GM12878 (cell line): Measurements from ENCODE around the gene HMOX1. TPM values are rescaled to one million over a fixed set of nuclear protein-coding genes. Genes with fewer than 3 reads are reported as not detected.
A peak's percentile ranks its signal among the peaks of the same experiment; 100 is the strongest.

ENCODE experiments used
- ATAC-seq: fragments of 200-7000 bp; cut with Tn5 transposase; 3 replicates; pipeline ENCODE4 v1.9.1; 2020; ENCODE audit warnings: mild to moderate bottlenecking, moderate library complexity
- BruUV-seq: library from RNA; stranded (reverse); fragments of 400-500 nt; replicated peaks from 2 replicates; lab custom pipeline; 2021; lab: Mats Ljungman, UMichigan
- CTCF ChIA-PET: fragments of 300-600 bp; sonication (Branson Sonifier 250); formaldehyde crosslinking; extraction: SDS; loops from one replicate; lab custom pipeline; 2021; ENCODE audit warnings: inconsistent platforms; lab: Yijun Ruan, JAX
- POLR2A ChIA-PET: fragments of 350-600 bp; formaldehyde crosslinking; extraction: SDS; loops from one replicate; lab custom pipeline; 2021; ENCODE audit warnings: inconsistent platforms; lab: Charles Lee
- RAD21 ChIA-PET: fragments of 300-600 bp; sonication (Branson Sonifier 250); formaldehyde crosslinking; loops from one replicate; lab custom pipeline; 2023; ENCODE audit warnings: antibody characterized with exemption; ENCODE audit not compliant: unreplicated experiment; lab: Charles Lee
- SMC1A ChIA-PET: fragments of 300-600 bp; sonication (Branson Sonifier 250); formaldehyde crosslinking; loops from one replicate; lab custom pipeline; 2023; ENCODE audit not compliant: unreplicated experiment, uncharacterized antibody; lab: Charles Lee
- DNase-seq: peaks from one replicate; pipeline ENCODE4 v3.0.0-alpha.2; 2011; ENCODE audit warnings: low read depth, low spot score
- FAIRE-seq: peaks from 3 replicates; lab custom pipeline; 2011; peaks lifted over from hg19 to GRCh38; lab: Jason Lieb, UNC
- H2AFZ ChIP-seq: 2 replicates; pipeline ENCODE4 v1.6.0; 2011; ENCODE audit warnings: low read depth, low read length, control low read depth; ENCODE audit not compliant: control insufficient read depth
- H3K27ac ChIP-seq: 2 replicates; pipeline ENCODE4 v1.5.1; 2011; ENCODE audit warnings: control low read depth; ENCODE audit not compliant: control insufficient read depth, insufficient read depth
- H3K27me3 ChIP-seq, 2 experiments: replicated peaks in 1 of 2; 2 replicates each; pipeline versions ENCODE4 v1.6.0 to v1.6.1; 2011; ENCODE audit warnings: low read length in 1 of 2; ENCODE audit not compliant: control insufficient read depth in 2 of 2, insufficient read depth in 2 of 2
- H3K36me3 ChIP-seq, 2 experiments: 2 replicates each; pipeline ENCODE4 v1.5.1; 2011; ENCODE audit warnings: low read length in 1 of 2; ENCODE audit not compliant: control insufficient read depth in 2 of 2, insufficient read depth in 2 of 2
- H3K4me1 ChIP-seq: 2 replicates; pipeline ENCODE4 v1.6.1; 2011; ENCODE audit warnings: mild to moderate bottlenecking, low read length, moderate library complexity, mixed read lengths; ENCODE audit not compliant: control insufficient read depth, insufficient read depth
- H3K4me2 ChIP-seq: 2 replicates; pipeline ENCODE4 v1.6.0; 2011; ENCODE audit warnings: control low read depth; ENCODE audit not compliant: control insufficient read depth, insufficient read depth
- H3K4me3 ChIP-seq: fragments of 200-600 bp; sonication (generic); 2 replicates; pipeline ENCODE4 v1.5.1; 2016
- H3K79me2 ChIP-seq: 2 replicates; pipeline ENCODE4 v1.6.0; 2011; ENCODE audit warnings: low read length; ENCODE audit not compliant: control insufficient read depth, insufficient read depth
- H3K9ac ChIP-seq: 2 replicates; pipeline ENCODE4 v1.8.0; 2011; ENCODE audit warnings: low read length, control low read depth, mixed read lengths; ENCODE audit not compliant: control insufficient read depth, insufficient read depth
- H3K9me3 ChIP-seq: replicated peaks from 3 replicates; pipeline ENCODE4 v1.5.1; 2011; ENCODE audit warnings: mild to moderate bottlenecking, low read length; ENCODE audit not compliant: control insufficient read depth, insufficient read depth
- H4K20me1 ChIP-seq: 2 replicates; pipeline ENCODE4 v1.6.0; 2011; ENCODE audit not compliant: control insufficient read depth, insufficient read depth
- ATF2 ChIP-seq: IDR thresholded peaks from 2 replicates; pipeline ENCODE4 v1.6.1; 2012; ENCODE audit warnings: low read length, inconsistent platforms
- CBX3 ChIP-seq: fragments of 200-600 bp; sonication (generic); IDR thresholded peaks from 2 replicates; pipeline ENCODE4 v1.6.1; 2016; ENCODE audit warnings: low read depth, borderline replicate concordance
- CHD1 ChIP-seq: IDR thresholded peaks from 2 replicates; pipeline ENCODE4 v1.6.1; 2012; ENCODE audit warnings: low read depth, low read length, improper control_type of control experiment
- EGR1 ChIP-seq, 2 experiments: IDR thresholded peaks; 1 replicate in 1 of 2; 2 replicates in 1 of 2; pipeline ENCODE4 v1.6.1; 2011 to 2012; ENCODE audit warnings: low read depth in 2 of 2, low read length in 2 of 2, borderline replicate concordance in 1 of 2, mild to moderate bottlenecking in 1 of 2, moderate library complexity in 1 of 2
- HDAC6 ChIP-seq: fragments of 200-600 bp; sonication (generic); IDR thresholded peaks from one replicate; pipeline ENCODE4 v1.8.0; 2017; ENCODE audit warnings: antibody characterized with exemption; ENCODE audit not compliant: unreplicated experiment
- IRF3 ChIP-seq: fragments of 450-650 bp; IDR thresholded peaks from 2 replicates; pipeline ENCODE4 v1.6.1; 2014; ENCODE audit warnings: mild to moderate bottlenecking
- MYC ChIP-seq: IDR thresholded peaks from 2 replicates; pipeline ENCODE4 v1.6.1; 2011; ENCODE audit warnings: mild to moderate bottlenecking, low read length, moderate library complexity, inconsistent platforms; ENCODE audit not compliant: insufficient read depth, insufficient replicate concordance, insufficient read length, severe bottlenecking
- NFXL1 ChIP-seq: fragments of 450-650 bp; IDR thresholded peaks from 2 replicates; pipeline ENCODE4 v1.6.1; 2017; ENCODE audit warnings: antibody characterized with exemption, mild to moderate bottlenecking, borderline replicate concordance
- NR2F1 ChIP-seq: fragments of 450-650 bp; conservative IDR thresholded peaks from 2 replicates; pipeline ENCODE4 v1.6.1; 2017; ENCODE audit warnings: mild to moderate bottlenecking
- POU2F2 ChIP-seq: IDR thresholded peaks from 3 replicates; pipeline ENCODE4 v1.6.1; 2011; ENCODE audit warnings: low read depth, mild to moderate bottlenecking, low read length, borderline replicate concordance
- RELA ChIP-seq: fragments of 450-650 bp; IDR thresholded peaks from 2 replicates; pipeline ENCODE4 v1.8.0; 2014; ENCODE audit warnings: borderline replicate concordance; ENCODE audit not compliant: partially characterized antibody
- SIX5 ChIP-seq: IDR thresholded peaks from 2 replicates; pipeline ENCODE4 v1.6.1; 2011; ENCODE audit warnings: mild to moderate bottlenecking, low read depth, low read length, moderate library complexity; ENCODE audit not compliant: severe bottlenecking
- SREBF1 ChIP-seq: IDR thresholded peaks from 2 replicates; pipeline ENCODE4 v1.6.1; 2012; ENCODE audit warnings: mild to moderate bottlenecking, low read length
- STAT1 ChIP-seq: fragments of 450-650 bp; conservative IDR thresholded peaks from 2 replicates; pipeline ENCODE4 v1.6.1; 2014; ENCODE audit warnings: antibody characterized with exemption, mild to moderate bottlenecking
- TCF12 ChIP-seq: IDR thresholded peaks from 2 replicates; pipeline ENCODE4 v1.6.1; 2011; ENCODE audit warnings: low read depth, mild to moderate bottlenecking, low read length
- ZBTB33 ChIP-seq: fragments of 450-650 bp; IDR thresholded peaks from 2 replicates; pipeline ENCODE4 v1.6.1; 2017; ENCODE audit warnings: mild to moderate bottlenecking
- ZNF24 ChIP-seq: fragments of 450-650 bp; IDR thresholded peaks from 2 replicates; pipeline ENCODE4 v1.6.1; 2017; ENCODE audit warnings: antibody characterized with exemption, mild to moderate bottlenecking
- ZNF274 ChIP-seq: IDR thresholded peaks from one replicate; pipeline ENCODE4 v1.8.0; 2011; ENCODE audit not compliant: insufficient read length, insufficient read depth
- ZNF622 ChIP-seq: fragments of 450-650 bp; IDR thresholded peaks from 2 replicates; pipeline ENCODE4 v1.6.1; 2017; ENCODE audit warnings: mild to moderate bottlenecking, inconsistent platforms
- whole genome bisulfite sequencing: methylation state at CpG from one replicate; pipeline ENCODE4 v1.1.6; 2016; ENCODE audit warnings: low lambda C conversion rate; ENCODE audit not compliant: insufficient replicate concordance, insufficient coverage; ENCODE audit errors: missing lambda C conversion rate; 5-methylcytosine and 5-hydroxymethylcytosine counted together
- in situ Hi-C: fragments of 300-500 bp; cut with MboI; formaldehyde crosslinking; loops from 9 replicates; pipeline ENCODE4 v1.14.3; 2018; ENCODE audit warnings: mixed read lengths
- intact Hi-C: fragments of 100-400 bp; cut with micrococcal nuclease; formaldehyde crosslinking; loops from one replicate; pipeline ENCODE4 v1.14.2; 2022; ENCODE audit not compliant: unreplicated experiment
- polyA plus RNA-seq, 11 experiments: library from polyadenylated mRNA; depleted of rRNA in 4 of 11; unstranded in 6 of 11; stranded (reverse) in 5 of 11; fragments of >200 nt; fragmentation: Nextera tagmentation in 4 of 11; fragmentation: Illumina TruSeq in 1 of 11; extraction: Ambion mirVana in 4 of 11; extraction: Trizol in 1 of 11; gene quantifications; 1 replicate in 1 of 11; 2 replicates in 10 of 11; pipeline versions ENCODE4 v1.2.1 to v1.2.3, GENCODE V29; 2011 to 2016; ENCODE audit warnings: inconsistent platforms in 2 of 11, missing spikeins in 2 of 11, low read depth in 1 of 11
- total RNA-seq, 4 experiments: library from RNA; depleted of rRNA in 3 of 4; stranded (reverse); fragments of >200 nt in 3 of 4; fragmentation: Illumina TruSeq in 1 of 4; extraction: Trizol in 1 of 4; gene quantifications; 2 replicates each; pipeline versions ENCODE4 v1.2.1 to v1.2.3, GENCODE V29; 2013 to 2021

The HMOX1 gene
- total and polyA plus RNA-seq, 10 of the 15 experiments (the other 5 are each of a cell fraction or from before 2014, with no cell fraction given): 1.5 to 36.7 (median 18.8) TPM

GRCh38 chr22:35332278-35332677 is 48.6 kb upstream of the HMOX1 start:
- DNase-seq: no peak
- Histone ChIP-seq H3K9ac (no peak overlapping the region), H3K9me3 (no peaks in the 10 kb centered on the region), H3K4me2 (no peak overlapping the region), H2AFZ (no peak overlapping the region), H3K27ac (no peak overlapping the region), H3K4me1 (peaks cover 9% of the 10 kb centered on the region), H3K36me3 (peaks cover 0 to 28% of the 10 kb centered on the region in 2 experiments; a peak in 2 of 4 replicates), H3K79me2 (no peaks in the 10 kb centered on the region), H4K20me1 (no peaks in the 10 kb centered on the region), H3K27me3 (no peaks in the 10 kb centered on the region), H3K4me3 (no peak overlapping the region)
- POLR2A ChIA-PET: no interaction called here
- SMC1A ChIA-PET: no interaction called here
- FAIRE-seq: peak; percentile 56
- no peak for TF ChIP-seq RELA
- TF ChIP-seq STAT1: no peak
- no peak for TF ChIP-seq ZNF622
- TF ChIP-seq CHD1: no peak
- TF ChIP-seq NR2F1: no peak
- no peak for TF ChIP-seq ZNF24
- no peak for TF ChIP-seq ZBTB33
- no peak for TF ChIP-seq HDAC6
- TF ChIP-seq EGR1 (IDR thresholded peaks at IDR 0.05; ENCODE audit: borderline replicate concordance in 1 of 2, low read depth in 2 of 2, low read length in 2 of 2): no peak
- TF ChIP-seq IRF3: no peak
- TF ChIP-seq MYC: no peak
- no peak for TF ChIP-seq SREBF1
- no peak for TF ChIP-seq CBX3
- no peak for TF ChIP-seq TCF12
- TF ChIP-seq ZNF274: no peak
- TF ChIP-seq NFXL1: no peak
- no peak for TF ChIP-seq POU2F2
- no peak for TF ChIP-seq ATF2
- no peak for TF ChIP-seq SIX5
- 90% methylated on average over 6 of the region's 6 CpGs for WGBS
- BruUV-seq: no TSS peak
- CTCF ChIA-PET: no interaction called here
- in situ Hi-C loops: no loop called here
- ATAC-seq: no peak
- RAD21 ChIA-PET: no interaction called here
- intact Hi-C loops: no loop called here
